Stimulated activated CD8-positive, alpha-beta memory T cell treated with anti-CD3 and anti-CD28 coated beads, Interleukin-15, amount 100 ng/mL, for 1 hour (primary cell): ENCODE measurements around the gene JCAD.

ENCODE experiments used
- DNase-seq: peaks from one replicate; pipeline ENCODE4 v3.0.0-alpha.2; 2020; ENCODE audit warnings: low read depth

JCAD gene

GRCh38 chr10:30043476-30044270 lies 15.7 kb downstream of the JCAD start:
- DNase-seq, result no peak

GRCh38 chr10:30042820-30043219 lies 16.6 kb downstream of the JCAD start:
- DNase-seq, result no peak

GRCh38 chr10:30041196-30042105 lies 17.9 kb downstream of the JCAD start:
- DNase-seq, result no peak

- DNase-seq, result no peak
Measured at GRCh38 chr10:30040597-30040996, 18.8 kb downstream of the JCAD start.

- no peak for DNase-seq
Measured at GRCh38 chr10:30039988-30040387, 19.4 kb downstream of the JCAD start.

- no peak for DNase-seq
Measured at GRCh38 chr10:30039567-30039966, 19.8 kb downstream of the JCAD start.

GRCh38 chr10:30038781-30039536 lies 20.4 kb downstream of the JCAD start:
- no peak for DNase-seq

GRCh38 chr10:30037620-30038336 lies 21.6 kb downstream of the JCAD start:
- DNase-seq, result no peak

- DNase-seq, result no peak
Measured at GRCh38 chr10:30036811-30037210, 22.6 kb downstream of the JCAD start.

GRCh38 chr10:30036341-30036740 lies 23.0 kb downstream of the JCAD start:
- no peak for DNase-seq

- DNase-seq, result no peak
Measured at GRCh38 chr10:30034433-30035137, 24.8 kb downstream of the JCAD start.

GRCh38 chr10:30032125-30032524 lies 27.3 kb downstream of the JCAD start:
- DNase-seq, result no peak

- no peak for DNase-seq
Measured at GRCh38 chr10:30029872-30030256, 29.5 kb downstream of the JCAD start.

GRCh38 chr10:30029164-30029871 lies 30.1 kb downstream of the JCAD start:
- DNase-seq, result no peak

GRCh38 chr10:30028738-30029030 lies 30.7 kb downstream of the JCAD start:
- DNase-seq, result no peak

GRCh38 chr10:30028006-30028737 lies 31.2 kb downstream of the JCAD start:
- DNase-seq, result no peak

GRCh38 chr10:30027057-30028005 lies 32.1 kb downstream of the JCAD start:
- DNase-seq, result peak; percentile 69

GRCh38 chr10:30026578-30026977 lies 32.8 kb downstream of the JCAD start:
- DNase-seq, result no peak

- DNase-seq, result no peak
Measured at GRCh38 chr10:30026080-30026479, 33.3 kb downstream of the JCAD start.
